ENCODE measurements around the gene VMO1. TPM values are rescaled to one million over a fixed set of nuclear protein-coding genes. Genes with fewer than 3 reads are reported as not detected.

VMO1 gene
- total RNA-seq, 1 donor from 2014 or later, result 0.75 TPM

DNA sequence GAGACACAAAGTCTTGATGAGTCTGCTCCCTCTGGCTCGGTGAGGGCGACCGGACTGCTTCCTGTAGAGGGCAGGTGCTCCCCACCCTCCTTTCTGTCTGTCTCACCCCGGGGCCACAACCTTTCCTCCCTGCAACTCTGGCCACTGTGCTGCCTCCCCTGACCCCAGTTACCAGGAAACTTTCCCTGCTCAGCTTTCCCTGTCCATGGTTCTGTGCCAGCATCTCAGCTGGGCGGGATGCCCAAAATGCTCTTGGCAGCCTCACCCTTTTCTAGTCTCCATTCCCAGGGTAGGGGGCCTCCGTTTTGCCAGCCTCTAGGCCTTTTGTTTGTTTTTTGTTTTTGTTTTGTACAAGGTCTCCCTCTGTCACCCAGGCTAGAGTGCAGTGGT lies 22.2 kb upstream of the VMO1 start:
- H3K27me3 Mint-ChIP-seq (ENCODE audit: low read depth, unreplicated experiment), result no peaks in the 10 kb centered on the region
- FAIRE-seq, result no peak
- no peak for DNase-seq (ENCODE audit: low read depth)
- Histone ChIP-seq H3K9me3 (ENCODE audit: insufficient read depth, low read depth, low read length) (no peaks in the 10 kb centered on the region), H3K9ac (ENCODE audit: low read length) (peak overlapping the region; percentile 89), H3K27me3 (ENCODE audit: insufficient read depth, low read length) (no peaks in the 10 kb centered on the region), H3K79me2 (ENCODE audit: insufficient read depth, low read length) (peaks cover 5% of the 10 kb centered on the region), H3K4me2 (ENCODE audit: low read length) (peak overlapping the region; percentile 98), H3K4me3 (ENCODE audit: insufficient read depth, low read depth, low read length) (no peak overlapping the region), H2AFZ (ENCODE audit: low read depth, low read length) (no peak overlapping the region), H3K27ac (ENCODE audit: low read depth, low read length) (no peak overlapping the region), H3K36me3 (ENCODE audit: insufficient read depth, low read length) (peaks cover 3% of the 10 kb centered on the region), H4K20me1 (ENCODE audit: insufficient read depth, low read length) (peaks cover 21% of the 10 kb centered on the region), H3K4me1 (ENCODE audit: insufficient read depth, low read length) (peaks cover 10% of the 10 kb centered on the region)
- H3K4me3 Mint-ChIP-seq (ENCODE audit: unreplicated experiment), result peak overlapping the region; percentile 88
- peaks cover 5% of the 10 kb centered on the region for H3K9me3 Mint-ChIP-seq (ENCODE audit: unreplicated experiment)
- peaks cover 3% of the 10 kb centered on the region for H3K4me1 Mint-ChIP-seq (ENCODE audit: low read depth, unreplicated experiment)
- H3K27ac Mint-ChIP-seq (ENCODE audit: unreplicated experiment), result no peak overlapping the region
- TF ChIP-seq CTCF (IDR thresholded peaks at IDR 0.05; ENCODE audit: insufficient read depth, low read depth, low read length), result no peak
- TF ChIP-seq EZH2 (IDR thresholded peaks at IDR 0.05; ENCODE audit: insufficient read depth, low read length), result no peak
- H3K36me3 Mint-ChIP-seq (ENCODE audit: low read depth, unreplicated experiment), result peaks cover 11% of the 10 kb centered on the region

GRCh38 chr17:4807605-4808377 lies 21.6 kb upstream of the VMO1 start:
- Histone ChIP-seq H3K27me3 (ENCODE audit: insufficient read depth, low read length) (no peaks in the 10 kb centered on the region), H3K27ac (ENCODE audit: low read depth, low read length) (no peak overlapping the region), H3K4me3 (ENCODE audit: insufficient read depth, low read depth, low read length) (peak overlapping the region; percentile 93), H3K4me2 (ENCODE audit: low read length) (peak overlapping the region; percentile 98), H3K9me3 (ENCODE audit: insufficient read depth, low read depth, low read length) (no peaks in the 10 kb centered on the region), H3K36me3 (ENCODE audit: insufficient read depth, low read length) (peaks cover 3% of the 10 kb centered on the region), H3K9ac (ENCODE audit: low read length) (peak overlapping the region; percentile 89), H3K4me1 (ENCODE audit: insufficient read depth, low read length) (peaks cover 10% of the 10 kb centered on the region), H2AFZ (ENCODE audit: low read depth, low read length) (peak overlapping the region; percentile 52), H4K20me1 (ENCODE audit: insufficient read depth, low read length) (peaks cover 21% of the 10 kb centered on the region), H3K79me2 (ENCODE audit: insufficient read depth, low read length) (peaks cover 5% of the 10 kb centered on the region)
- Mint-ChIP-seq H3K9me3 (ENCODE audit: unreplicated experiment) (peaks cover 5% of the 10 kb centered on the region), H3K36me3 (ENCODE audit: low read depth, unreplicated experiment) (peaks cover 11% of the 10 kb centered on the region), H3K4me3 (ENCODE audit: unreplicated experiment) (peak overlapping the region; percentile 88), H3K27ac (ENCODE audit: unreplicated experiment) (peak overlapping the region; percentile 53), H3K27me3 (ENCODE audit: low read depth, unreplicated experiment) (no peaks in the 10 kb centered on the region), H3K4me1 (ENCODE audit: low read depth, unreplicated experiment) (peaks cover 3% of the 10 kb centered on the region)
- FAIRE-seq (no peak), DNase-seq (ENCODE audit: low read depth) (no peak)
- TF ChIP-seq CTCF (IDR thresholded peaks at IDR 0.05; ENCODE audit: insufficient read depth, low read depth, low read length) (no peak), EZH2 (IDR thresholded peaks at IDR 0.05; ENCODE audit: insufficient read depth, low read length) (no peak)
